Suppressor macrophage treated with lipopolysaccharide for 4 hours (primary cell): Measurements from ENCODE around the gene CALHM5.
A peak's percentile ranks its signal among the peaks of the same experiment; 100 is the strongest.
"Not testable (repeated sequence)": the region's sequence is repeated elsewhere in the genome, so short reads cannot be mapped to it uniquely, and the experiment has no call there.

Experiments
- DNase-seq: peaks from one replicate; pipeline ENCODE4 v3.0.0-alpha.2; 2020

Gene CALHM5

DNA sequence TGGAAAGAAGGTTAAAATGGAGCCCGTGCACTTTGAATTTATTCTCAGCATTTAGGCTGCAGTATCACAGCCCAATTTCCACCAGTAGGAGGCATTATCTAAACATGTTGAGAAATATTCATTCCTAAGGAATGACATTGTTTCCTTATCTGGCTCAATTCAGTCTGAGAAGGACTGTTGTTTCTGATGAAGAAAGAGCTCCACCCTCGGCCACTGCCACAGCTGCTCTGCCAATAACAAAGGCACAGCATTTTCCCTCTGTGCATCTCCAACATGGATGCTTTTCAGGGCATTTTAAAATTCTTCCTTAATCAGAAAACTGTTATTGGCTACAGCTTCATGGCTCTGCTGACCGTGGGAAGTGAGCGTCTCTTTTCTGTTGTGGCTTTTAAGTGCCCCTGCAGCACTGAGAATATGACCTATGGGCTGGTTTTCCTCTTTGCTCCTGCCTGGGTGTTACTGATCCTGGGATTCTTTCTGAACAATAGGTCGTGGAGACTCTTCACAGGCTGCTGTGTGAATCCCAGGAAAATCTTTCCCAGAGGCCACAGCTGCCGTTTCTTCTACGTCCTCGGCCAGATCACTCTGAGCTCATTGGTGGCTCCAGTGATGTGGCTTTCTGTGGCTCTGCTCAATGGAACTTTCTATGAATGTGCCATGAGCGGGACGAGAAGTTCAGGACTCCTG lies at the start of gene CALHM5:
Gene CALHM5 (plus strand): TSS at position 216 of the 687 bp plus-strand sequence. CDS start 58 bp downstream, at position 274.
- DNase-seq = peak; percentile 14

GRCh38 chr6:116461932-116462885 lies 49.2 kb upstream of the CALHM5 start:
- DNase-seq = peak; percentile 63

DNA sequence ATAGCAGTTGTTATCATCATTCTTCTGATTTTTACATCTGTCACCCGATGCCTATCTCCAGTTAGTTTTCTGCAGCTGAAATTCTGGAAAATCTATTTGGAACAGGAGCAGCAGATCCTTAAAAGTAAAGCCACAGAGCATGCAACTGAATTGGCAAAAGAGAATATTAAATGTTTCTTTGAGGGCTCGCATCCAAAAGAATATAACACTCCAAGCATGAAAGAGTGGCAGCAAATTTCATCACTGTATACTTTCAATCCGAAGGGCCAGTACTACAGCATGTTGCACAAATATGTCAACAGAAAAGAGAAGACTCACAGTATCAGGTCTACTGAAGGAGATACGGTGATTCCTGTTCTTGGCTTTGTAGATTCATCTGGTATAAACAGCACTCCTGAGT lies 48.1 kb upstream of the CALHM5 start:
- DNase-seq = no peak

GRCh38 chr6:116465246-116465645 lies 46.2 kb upstream of the CALHM5 start:
- DNase-seq = peak; percentile 90

DNA sequence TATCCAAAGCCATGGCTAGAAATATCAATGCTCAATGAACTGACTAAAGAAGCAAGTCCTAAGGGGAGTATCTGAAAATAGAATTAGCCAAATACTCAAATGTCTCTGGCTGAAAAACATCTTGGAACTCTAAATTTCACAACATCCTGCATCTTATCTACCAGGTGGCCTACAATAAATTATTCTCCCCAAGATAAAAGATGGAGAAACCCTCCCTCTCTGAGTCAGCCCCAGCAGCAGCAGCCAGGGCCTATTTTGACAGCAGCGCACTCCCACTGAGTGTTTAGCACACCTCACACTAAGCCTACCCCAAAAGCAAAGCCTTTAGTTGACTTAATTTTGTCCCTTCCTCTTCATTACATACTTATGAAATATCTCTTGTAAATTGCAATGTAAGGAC lies 44.3 kb upstream of the CALHM5 start:
- no peak for DNase-seq

- DNase-seq = no peak
These were observed 43.9 kb upstream of the CALHM5 start for GRCh38 chr6:116467514-116467913.

GRCh38 chr6:116468293-116468692 lies 43.1 kb upstream of the CALHM5 start:
- DNase-seq = no peak

GRCh38 chr6:116471531-116471930 lies 39.9 kb upstream of the CALHM5 start:
- no peak for DNase-seq

DNA sequence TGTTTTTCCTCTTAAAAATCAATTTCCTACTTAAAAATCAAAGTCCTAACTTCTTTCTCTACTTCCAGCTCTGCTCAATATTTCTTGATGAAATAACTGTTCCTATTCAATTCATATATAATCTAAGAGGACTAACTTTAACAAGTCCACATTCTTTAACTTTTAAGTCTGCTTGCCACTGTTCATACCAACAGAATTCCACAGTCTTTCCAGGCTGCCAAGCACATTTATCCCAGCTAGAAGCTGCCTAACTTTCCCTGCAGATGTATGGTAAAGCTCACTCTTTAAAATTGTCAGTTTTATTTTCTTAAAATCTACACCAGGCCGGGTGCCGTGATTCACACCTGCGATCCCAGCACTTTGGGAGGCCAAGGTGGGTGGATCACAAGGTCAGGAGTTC lies 38.7 kb upstream of the CALHM5 start:
- no peak for DNase-seq

GRCh38 chr6:116475141-116475540 lies 36.3 kb upstream of the CALHM5 start:
- DNase-seq = peak; percentile 32

DNA sequence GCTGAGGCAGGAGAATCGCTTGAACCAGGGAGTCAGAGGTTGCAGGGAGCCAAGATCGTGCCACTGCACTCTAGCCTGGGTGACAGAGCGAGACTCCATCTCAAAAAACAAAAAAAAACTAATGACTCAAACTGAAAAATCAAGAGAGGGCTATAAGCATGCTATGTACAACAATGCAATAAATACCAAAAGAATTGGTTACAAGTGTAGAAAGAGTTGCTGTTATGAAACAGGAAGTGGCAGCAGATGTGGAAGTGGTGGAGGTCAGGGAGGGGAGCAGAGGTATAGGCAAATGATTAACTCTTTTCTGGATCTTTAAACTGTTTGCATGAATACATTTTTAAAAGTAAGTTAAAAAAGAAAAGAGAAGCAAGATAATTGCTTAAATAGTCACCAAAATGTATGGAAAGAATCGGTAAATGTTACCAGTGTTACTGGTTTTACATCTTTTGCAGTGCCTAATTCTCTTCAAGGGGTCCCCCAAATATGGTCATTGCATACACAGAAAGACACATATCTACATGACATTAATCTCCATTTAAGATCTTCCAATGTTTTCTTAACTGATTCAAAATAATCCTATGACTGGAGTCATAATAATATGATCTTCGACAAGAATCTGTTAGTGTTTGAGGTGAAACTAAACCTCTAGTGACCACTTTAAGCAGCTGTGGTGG lies 35.3 kb upstream of the CALHM5 start:
- peak; percentile 70 for DNase-seq

GRCh38 chr6:116482780-116483179 lies 28.7 kb upstream of the CALHM5 start:
- DNase-seq = no peak

DNA sequence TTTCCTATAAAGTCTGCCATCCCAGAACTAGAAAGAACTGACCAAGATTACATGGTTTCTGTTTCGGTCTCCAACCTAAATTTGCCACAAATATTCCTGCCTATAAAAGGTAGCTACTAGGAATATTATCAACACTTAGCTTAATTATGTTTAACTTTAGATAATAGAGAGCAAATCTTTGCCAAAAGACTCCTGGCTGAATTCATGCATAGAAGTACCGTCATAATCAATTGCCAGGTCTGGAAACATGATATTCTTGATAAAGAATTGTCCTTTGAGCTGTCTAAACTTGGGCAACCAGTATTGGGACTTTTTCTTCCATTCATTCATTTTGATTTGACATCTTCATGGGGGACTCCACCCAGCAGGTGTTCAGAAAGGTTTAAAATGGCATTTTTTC lies 27.8 kb upstream of the CALHM5 start:
- no peak for DNase-seq

DNA sequence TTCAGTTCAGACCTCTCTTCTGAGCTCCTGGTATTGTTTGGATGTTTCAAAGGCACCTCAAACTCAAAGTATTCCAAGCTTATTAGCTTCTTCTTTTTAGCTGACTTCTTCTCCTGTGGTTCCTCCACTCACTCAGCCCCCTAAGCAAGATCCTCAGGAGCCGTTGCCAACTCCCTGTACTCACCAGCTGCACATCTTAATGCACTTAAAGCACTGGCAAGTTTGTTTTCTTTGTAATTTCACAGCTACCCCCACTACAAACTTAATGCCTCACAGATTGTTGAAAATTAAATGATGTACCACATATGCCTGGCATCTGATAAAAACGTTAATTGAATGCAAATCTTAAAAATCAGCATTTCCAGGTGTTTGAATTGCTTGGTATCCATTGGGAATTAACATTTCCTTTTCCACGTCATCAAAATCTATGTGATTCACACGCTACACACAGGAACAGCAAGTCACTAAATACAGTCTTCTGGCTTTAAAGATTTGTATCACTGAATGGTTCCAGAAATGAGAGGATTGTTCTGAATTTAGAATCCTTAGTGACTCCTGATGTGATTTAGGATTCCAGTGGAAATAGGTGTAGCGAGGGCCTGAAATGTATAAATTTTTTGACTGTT lies 25.8 kb upstream of the CALHM5 start:
- DNase-seq = no peak

DNA sequence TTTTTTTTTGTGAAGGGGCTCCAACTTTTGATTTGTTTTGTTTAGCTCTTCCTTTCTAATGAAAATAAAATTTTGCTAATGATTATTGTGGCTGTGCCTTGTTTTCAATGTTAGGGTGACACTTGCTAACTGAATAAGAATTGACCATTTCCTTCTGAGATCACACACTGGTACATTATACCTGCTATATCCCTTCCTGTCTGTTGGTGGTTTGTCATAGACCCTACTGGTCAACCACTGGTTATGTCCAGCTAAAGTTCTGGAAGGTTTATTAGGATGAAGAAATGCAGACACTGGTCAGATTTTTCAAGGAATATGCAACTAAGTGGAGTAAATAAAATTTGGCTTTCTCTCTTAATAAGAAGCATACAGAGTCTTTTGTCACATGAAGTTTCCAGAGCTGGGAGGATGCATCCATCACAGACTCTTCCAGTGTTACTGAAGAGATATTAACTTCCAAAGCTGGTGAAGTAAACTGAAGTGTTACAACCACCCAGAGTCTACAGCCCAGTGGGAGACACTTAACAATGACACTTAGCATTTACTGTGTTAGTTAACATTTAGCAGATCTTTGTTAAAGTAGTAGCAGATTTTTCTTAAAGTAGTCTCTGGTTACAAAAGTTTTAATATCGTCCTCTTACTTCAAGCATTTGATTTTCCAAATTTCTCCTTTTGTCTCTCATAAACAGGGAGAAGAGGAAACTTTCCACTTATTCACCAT lies 19.7 kb upstream of the CALHM5 start:
- DNase-seq = no peak

DNA sequence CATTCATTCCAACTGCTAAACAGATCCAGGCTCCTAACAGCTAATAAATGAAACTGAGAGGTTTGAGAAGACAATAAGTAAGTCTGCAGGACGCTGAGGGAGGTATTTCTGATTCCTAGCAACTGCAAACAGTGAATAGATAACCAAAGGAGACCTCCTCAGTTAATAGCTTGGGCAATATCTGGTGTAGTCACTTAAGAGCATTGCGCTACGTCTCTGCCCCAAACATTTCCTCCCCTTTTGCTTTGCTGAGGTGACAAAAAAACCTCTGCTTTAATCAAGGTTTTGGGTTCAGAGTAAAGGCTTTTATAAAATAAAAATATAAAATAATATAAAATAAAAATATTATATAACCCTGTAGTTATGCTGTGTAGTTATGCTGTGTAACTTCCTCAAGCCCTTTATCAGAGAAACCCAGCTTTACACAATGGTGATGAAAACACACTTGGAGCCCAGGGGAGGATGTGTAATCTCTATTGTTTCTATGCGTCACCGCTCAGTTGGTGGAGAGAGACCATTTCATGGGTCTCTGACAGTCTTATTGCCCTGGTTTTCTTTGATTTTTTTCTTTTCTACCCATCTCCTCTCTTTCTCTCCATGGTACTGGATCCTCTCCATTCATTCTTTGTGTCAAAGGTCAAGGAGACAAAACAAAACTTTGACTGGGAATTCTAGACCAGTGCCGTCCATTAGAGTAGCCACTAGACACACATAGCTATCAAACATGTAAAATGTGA lies 18.9 kb upstream of the CALHM5 start:
- DNase-seq = peak; percentile 73

GRCh38 chr6:116495161-116495560 lies 16.3 kb upstream of the CALHM5 start:
- DNase-seq = not testable (repeated sequence)

GRCh38 chr6:116497113-116497676 lies 14.2 kb upstream of the CALHM5 start:
- DNase-seq = no peak

DNA sequence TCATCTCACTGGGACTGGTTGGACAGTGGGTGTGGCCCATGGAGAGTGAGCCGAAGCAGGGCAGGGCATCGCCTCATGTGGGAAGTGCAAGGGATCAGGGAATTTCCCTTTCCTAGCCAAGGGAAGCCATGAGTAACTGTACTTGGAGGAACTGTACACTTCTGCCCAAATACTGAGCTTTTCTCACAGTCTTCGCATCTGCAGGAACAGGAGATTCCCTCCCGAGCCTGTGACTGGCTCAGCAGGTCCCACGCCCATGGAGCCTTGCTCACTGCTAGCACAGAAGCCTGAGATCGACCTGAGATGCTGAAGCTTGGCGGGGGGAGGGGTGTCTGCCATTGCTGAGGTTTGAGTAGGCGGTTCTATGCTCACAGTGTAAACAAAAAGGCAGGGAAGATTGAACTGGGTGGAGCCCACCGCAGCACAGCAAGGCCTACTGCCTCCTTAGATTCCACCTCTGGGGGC lies 10.4 kb upstream of the CALHM5 start:
- DNase-seq = peak; percentile 76

- DNase-seq = no peak
These were observed 4.1 kb upstream of the CALHM5 start for GRCh38 chr6:116507324-116507723.

- DNase-seq = no peak
These were observed 2.9 kb upstream of the CALHM5 start for GRCh38 chr6:116508527-116508926.
